GM19397 (cell line): ENCODE results near the gene SEPTIN3.
"Not testable (repeated sequence)": the region's sequence is repeated elsewhere in the genome, so short reads cannot be mapped to it uniquely, and the experiment has no call there.

Source experiments
- ATAC-seq: cut with Tn5 transposase; IDR thresholded peaks from one replicate; pipeline ENCODE4 v1.9.1; 2021; ENCODE audit warnings: mild to moderate bottlenecking, moderate library complexity; ENCODE audit not compliant: unreplicated experiment

The SEPTIN3 gene

DNA sequence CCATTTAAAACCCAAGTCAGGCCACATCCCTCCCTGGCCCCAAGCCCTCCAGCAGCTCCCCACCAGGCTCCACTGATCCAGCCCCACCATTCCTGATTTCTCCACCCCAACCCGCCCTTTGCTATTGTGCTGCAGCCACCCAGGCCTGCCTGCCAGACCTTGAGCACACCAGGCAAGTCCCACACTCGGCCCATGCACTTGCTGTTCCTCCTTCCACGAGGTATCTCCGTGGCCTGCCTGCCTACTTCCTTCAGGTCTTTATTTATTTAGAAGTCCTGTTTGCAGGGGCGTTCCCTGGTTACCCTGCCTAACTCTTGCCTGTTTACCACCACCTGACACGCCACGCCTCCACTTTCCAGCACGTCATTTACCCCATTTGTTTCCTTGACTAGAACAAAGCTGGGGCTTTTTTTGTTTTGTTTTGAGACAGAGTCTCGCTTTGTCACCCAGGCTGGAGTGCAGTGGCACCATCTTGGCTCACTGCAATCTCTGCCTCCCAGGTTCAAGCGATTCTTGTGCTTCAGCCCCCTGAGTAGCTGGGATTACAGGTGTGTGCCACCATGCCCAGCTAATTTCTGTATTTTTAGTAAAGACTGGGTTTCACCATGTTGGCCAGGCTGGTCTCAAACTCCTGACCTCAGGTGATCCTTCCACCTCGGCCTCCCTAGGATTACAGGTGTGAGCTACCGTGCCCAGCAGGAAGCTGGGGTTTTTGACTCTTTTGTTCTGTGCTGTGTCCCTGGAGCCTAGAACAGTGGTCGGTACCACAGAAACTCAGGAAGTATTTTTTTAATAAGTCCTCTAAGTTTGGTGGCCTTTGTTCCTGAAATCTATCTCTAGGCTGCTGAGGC, 29.0 kb upstream of the SEPTIN3 start:
- peak; percentile 47 for ATAC-seq

DNA sequence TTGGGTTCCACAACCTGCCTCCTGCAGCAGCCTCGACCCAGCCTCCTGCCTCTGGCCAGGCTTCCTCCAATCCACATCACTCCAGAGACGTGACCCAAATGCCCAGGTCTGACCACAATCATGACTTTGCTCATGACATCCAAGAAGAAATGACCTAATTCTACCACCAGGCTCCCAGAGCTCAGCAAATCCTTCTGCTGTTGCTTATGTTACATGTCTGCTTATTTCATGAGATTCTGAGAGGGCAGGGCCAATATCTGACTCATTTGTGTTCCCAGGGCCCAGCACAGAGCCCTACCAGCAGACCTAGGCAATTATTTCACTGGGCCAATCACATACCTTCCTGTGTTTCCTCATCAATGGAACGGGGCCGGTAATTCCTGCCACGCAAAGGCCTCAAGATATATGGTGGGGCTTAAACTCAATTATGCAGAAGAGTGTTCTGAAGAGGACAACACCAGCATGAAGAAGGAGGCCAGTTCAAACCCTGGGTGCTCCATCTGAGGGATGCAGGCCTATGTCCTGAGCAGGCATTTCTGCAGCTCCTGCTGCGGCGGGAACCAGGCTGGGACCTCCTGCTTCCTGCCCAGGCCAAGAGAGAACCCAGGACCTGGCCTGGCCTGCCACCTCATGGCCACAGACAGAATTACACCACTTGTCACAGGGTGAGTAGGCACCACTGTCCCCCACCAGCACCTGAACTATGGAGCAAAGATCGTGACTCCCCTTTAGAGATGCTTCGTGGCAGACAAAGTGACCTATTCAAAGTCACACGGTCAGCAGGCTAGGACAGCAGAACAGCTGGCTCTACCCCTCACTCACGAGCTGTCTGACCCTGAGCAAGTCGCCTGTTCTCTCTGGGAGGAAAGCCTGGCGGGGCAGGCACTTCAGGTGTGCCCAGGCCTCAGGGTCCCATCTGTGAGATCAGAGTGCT, 28.1 kb upstream of the SEPTIN3 start:
- peak; percentile 37 for ATAC-seq

- ATAC-seq: no peak
These were observed 25.5 kb upstream of the SEPTIN3 start for GRCh38 chr22:41943661-41944209.

DNA sequence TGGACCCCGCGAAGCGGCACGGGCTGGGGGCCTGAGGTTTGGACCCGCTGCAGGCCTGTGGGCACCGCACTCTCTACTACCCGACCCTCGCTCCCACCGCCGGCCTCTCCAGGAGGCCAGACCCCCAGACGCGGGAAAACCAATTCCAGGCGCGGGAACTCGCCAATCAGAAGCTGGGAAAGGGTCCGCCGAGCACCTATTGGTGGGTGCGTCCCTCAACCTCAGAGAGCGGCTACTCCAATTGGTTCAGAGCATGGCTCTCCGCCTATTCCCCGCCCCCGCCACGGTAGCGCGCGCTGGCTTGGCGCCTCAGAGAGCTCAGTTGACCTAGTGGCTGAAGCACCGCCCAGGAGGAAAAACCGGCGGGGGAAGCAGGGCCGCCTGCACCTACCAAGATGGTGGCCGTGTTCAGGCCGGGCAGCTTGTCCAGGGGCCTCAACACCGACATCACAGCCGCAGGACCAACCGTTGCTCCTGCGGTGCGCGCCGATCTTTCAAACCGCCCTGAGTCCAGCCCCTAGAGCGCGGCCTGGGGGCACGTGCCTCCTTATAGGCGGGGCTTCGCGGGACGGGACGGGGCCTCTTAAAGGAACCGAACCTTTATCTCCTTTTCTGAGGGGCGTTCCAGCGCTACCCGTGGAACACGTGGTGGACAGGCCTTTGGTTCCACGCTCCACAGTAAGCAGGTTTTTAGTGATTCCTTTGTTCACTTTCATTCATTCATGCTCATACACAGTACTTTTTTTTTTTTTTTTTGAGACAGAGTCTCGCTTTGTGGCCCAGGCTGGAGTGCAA, 22.4 kb upstream of the SEPTIN3 start, which contains the start of gene CENPM:
TSS of gene CENPM (minus strand) at position 524 of the 795 bp plus-strand sequence. CDS start at position 448, 76 bp downstream.
- ATAC-seq: peak; percentile 73

- no peak for ATAC-seq
These were observed 21.7 kb upstream of the SEPTIN3 start for GRCh38 chr22:41947424-41948080.

DNA sequence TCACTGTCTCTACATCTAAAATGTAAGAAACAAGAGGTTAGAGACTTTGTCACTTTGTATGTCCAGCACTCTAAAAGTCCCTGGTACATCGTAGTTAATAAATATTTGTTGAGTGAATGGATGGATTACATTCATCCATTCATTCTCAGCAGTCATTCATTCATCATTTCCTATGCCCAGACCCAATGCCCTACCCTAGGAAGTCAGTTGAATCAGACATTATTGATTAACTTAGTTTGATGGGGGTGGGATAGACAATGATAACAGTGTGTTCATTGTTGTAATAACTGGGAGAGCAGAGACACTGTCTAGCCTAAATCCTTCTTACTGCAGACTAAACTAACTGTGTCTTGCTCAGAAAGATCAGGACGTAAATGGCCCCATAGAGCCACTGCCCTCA, 21.1 kb upstream of the SEPTIN3 start:
- ATAC-seq: no peak

GRCh38 chr22:41948928-41949296, 20.3 kb upstream of the SEPTIN3 start:
- not testable (repeated sequence) for ATAC-seq

DNA sequence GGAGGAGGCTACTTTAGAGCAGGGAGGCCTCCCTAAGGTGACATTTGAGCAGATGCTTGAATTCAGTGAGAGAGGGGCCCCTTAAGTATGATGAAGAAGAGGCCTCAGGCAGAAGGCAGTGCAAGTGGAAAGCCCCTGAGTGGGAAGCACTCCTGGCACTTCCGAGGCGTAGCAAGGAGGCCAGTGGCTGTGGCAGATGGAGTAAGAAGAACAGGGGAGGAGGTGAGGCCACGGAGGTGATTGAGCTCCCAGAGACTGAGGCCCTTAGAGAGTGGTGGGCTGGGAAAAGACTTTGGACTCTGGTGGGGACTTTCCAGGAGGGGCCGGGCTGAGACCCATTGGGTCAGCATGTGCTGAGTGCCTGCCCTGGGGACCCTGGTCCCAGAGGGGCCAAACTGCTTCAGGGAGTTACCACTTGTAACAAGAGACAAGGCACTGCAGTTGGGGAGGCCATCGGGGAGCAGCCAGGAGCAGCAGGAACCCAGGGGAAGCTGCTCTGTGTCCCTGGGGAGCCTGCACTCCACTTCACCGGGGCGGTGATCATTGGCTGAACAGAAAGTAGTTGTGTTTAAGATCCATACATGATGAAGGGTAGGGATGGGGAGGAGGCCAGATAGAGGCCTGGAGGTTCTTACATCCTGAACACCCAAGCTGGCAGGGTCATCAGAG, 19.8 kb upstream of the SEPTIN3 start:
- ATAC-seq: no peak

GRCh38 chr22:41951898-41952474, 17.3 kb upstream of the SEPTIN3 start, which contains the start of gene SMIM45:
TSS of gene SMIM45 (plus strand) at chr22:41952150.
- ATAC-seq: no peak

GRCh38 chr22:41952713-41953112, 16.5 kb upstream of the SEPTIN3 start:
- ATAC-seq: no peak

- no peak for ATAC-seq
These were observed 11.2 kb upstream of the SEPTIN3 start for GRCh38 chr22:41957941-41958556.

DNA sequence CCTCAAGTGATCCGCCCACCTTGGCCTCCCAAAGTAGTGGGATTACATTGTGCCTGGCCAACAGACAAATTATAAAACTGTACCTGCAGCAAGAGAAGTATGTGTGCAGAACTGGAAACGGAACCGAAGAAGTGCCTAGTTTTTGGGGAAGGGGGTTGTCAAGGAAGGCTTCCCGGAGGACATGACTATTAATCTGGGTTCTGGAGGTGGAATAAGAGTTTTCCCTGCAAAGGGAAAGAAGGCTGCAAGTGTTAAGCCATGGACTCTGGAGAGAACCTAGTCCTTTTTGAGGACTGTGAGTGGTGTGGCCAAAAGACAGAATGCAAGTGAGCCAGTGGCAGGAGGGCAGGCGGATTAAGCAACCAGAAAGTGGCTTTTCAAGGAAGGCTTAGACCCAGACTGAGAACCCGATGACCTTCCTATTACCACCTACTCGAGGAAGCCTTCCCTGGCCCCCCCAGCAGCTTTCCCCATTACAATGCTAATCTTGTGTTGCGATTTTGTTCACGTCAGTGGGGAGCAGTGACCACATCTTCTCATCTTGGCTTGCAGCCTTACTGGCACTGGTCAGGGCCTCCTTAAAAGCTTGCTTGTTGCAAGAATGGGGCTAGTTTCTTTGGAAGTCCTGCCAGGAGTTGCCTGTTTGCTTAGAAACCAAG, 5.7 kb upstream of the SEPTIN3 start:
- no peak for ATAC-seq

DNA sequence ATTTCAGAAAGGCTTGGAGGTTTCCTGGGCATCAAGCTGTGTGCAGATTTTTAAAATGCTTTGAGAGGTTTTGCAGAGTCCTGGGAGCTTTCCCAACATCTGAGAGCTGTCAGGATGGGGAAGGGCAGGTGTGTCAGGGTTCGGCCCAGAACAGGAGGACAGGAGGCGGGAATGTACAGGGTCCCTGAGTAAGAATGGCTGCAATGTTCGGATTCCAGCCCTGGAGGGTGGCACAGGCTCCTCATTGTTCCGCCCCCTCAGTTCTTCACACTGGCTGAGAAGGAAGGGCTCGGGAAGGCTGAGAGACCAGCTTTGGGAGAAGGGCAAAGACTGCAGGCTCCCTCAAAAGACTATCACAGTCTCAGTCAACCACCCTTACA, 5.1 kb upstream of the SEPTIN3 start:
- ATAC-seq: no peak

DNA sequence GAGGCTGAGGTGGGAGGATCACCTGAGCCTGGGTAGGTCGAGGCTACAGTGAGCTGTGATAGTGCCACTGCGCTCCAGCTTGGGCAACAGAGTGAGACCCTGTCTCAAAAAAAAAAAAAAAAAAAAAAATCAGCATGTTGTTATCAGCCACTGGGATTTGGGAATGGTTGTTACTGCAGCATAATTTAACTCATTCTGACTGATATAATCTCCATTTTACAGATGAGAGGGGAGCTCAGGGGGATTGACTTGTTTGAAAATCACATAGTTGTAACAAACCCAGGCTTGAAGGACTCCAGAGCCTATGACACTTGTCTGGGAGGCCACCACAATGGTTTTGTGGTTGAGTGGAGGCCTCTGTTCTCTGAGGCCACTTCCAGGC, 3.0 kb upstream of the SEPTIN3 start:
- ATAC-seq: no peak

GRCh38 chr22:41966607-41967240, 2.5 kb upstream of the SEPTIN3 start:
- no peak for ATAC-seq

GRCh38 chr22:41968601-41969000, 642 bp upstream of the SEPTIN3 start:
- no peak for ATAC-seq

DNA sequence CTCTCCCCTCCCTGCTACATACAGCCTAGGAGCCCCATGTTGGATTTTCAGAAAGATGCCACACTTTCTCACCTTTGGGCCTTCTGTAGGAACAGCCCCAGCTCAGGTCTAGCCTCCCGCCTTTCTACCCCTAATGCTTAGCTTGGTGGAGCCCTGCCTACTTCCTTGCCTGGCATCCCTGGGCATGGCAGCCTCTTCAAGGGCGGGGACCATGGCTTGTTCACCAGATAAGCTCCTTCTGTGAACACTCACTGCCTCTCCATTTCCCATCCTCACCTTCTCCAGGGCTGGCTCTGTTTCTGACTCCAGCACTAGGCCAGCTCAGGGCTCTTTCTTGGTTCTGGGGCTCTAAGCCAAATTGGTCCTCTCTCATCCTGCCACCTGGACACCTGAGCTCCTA, 1.4 kb downstream of the SEPTIN3 start:
- no peak for ATAC-seq

GRCh38 chr22:41971431-41971830, 2.2 kb downstream of the SEPTIN3 start:
- no peak for ATAC-seq
